CD4-positive, alpha-beta T cell (primary cell): ENCODE measurements around the gene IQSEC2. TPM values are rescaled to one million over a fixed set of nuclear protein-coding genes. Genes with fewer than 3 reads are reported as not detected.

Experiments used
- ATAC-seq: fragments of 200-7000 bp; cut with Tn5 transposase; one replicate; pipeline ENCODE4 v1.10.0; 2022; ENCODE audit warnings: mild to moderate bottlenecking; ENCODE audit not compliant: poor library complexity
- CTCF ChIA-PET: fragments of 350-600 bp; sonication (Branson Sonifier 250); formaldehyde crosslinking; loops from one replicate; lab custom pipeline; 2021; ENCODE audit warnings: antibody characterized with exemption, inconsistent platforms; lab: Charles Lee
- POLR2A ChIA-PET: fragments of 350-600 bp; sonication (Branson Sonifier 250); formaldehyde crosslinking; loops from one replicate; lab custom pipeline; 2021; ENCODE audit warnings: antibody characterized with exemption, inconsistent platforms; lab: Charles Lee
- DNase-seq, 14 experiments: peaks; one replicate each; pipeline ENCODE4 v3.0.0-alpha.2; 2013 to 2020; ENCODE audit warnings: mixed read lengths in 2 of 14
- H3K27ac ChIP-seq, 2 donors: one replicate each; pipeline versions ENCODE4 v1.5.1 to v1.7.0; 2013; ENCODE audit warnings: low read length in 2 of 2, low read depth in 1 of 2, mild to moderate bottlenecking in 1 of 2
- H3K27me3 ChIP-seq, 2 experiments: 1 replicate in 1 of 2; 2 replicates in 1 of 2; pipeline versions ENCODE4 v1.6.1 to v1.7.0; 2013; ENCODE audit warnings: low read length in 2 of 2, control low read depth in 1 of 2, mild to moderate bottlenecking in 1 of 2, moderate library complexity in 1 of 2; ENCODE audit not compliant: insufficient read depth in 2 of 2, control insufficient read depth in 1 of 2
- H3K36me3 ChIP-seq: one replicate; pipeline ENCODE4 v1.6.1; 2013; ENCODE audit warnings: low read length, control low read depth; ENCODE audit not compliant: insufficient read depth
- H3K4me1 ChIP-seq: one replicate; pipeline ENCODE4 v1.6.1; 2013; ENCODE audit warnings: low read length, control low read depth; ENCODE audit not compliant: insufficient read depth
- H3K4me3 ChIP-seq: one replicate; pipeline ENCODE4 v1.5.1; 2013; ENCODE audit warnings: mild to moderate bottlenecking, low read length, moderate library complexity
- H3K9me3 ChIP-seq, 2 experiments: 1 replicate in 1 of 2; 2 replicates in 1 of 2; pipeline versions ENCODE4 v1.6.1 to v1.7.0; 2013; ENCODE audit warnings: low read length in 2 of 2, mild to moderate bottlenecking in 2 of 2, control low read depth in 1 of 2, moderate library complexity in 1 of 2; ENCODE audit not compliant: control insufficient read depth in 1 of 2, insufficient read depth in 1 of 2
- H3K27ac Mint-ChIP-seq: one replicate; pipeline ENCODE4 v1.8.0; 2020; ENCODE audit warnings: mixed read lengths
- H3K27me3 Mint-ChIP-seq: one replicate; pipeline ENCODE4 v1.8.0; 2021; ENCODE audit warnings: mixed read lengths
- H3K36me3 Mint-ChIP-seq: one replicate; pipeline ENCODE4 v1.8.0; 2021; ENCODE audit warnings: low read depth, mixed read lengths
- H3K4me1 Mint-ChIP-seq: one replicate; pipeline ENCODE4 v1.8.0; 2021; ENCODE audit warnings: low read depth, mixed read lengths
- H3K4me3 Mint-ChIP-seq: one replicate; pipeline ENCODE4 v1.8.0; 2020; ENCODE audit warnings: mild to moderate bottlenecking, mixed read lengths
- H3K9me3 Mint-ChIP-seq: one replicate; pipeline ENCODE4 v1.8.0; 2020; ENCODE audit warnings: mixed read lengths
- intact Hi-C, 2 experiments: fragments of 100-400 bp; cut with DNase I in 1 of 2; cut with micrococcal nuclease in 1 of 2; formaldehyde crosslinking; loops; one replicate each; pipeline versions ENCODE4 v1.15.1 to v1.9.0; 2023 to 2025; cut with DNase I, micrococcal nuclease
- total RNA-seq, 174 experiments: library from RNA in 2 of 174; stranded (reverse) in 2 of 174; gene quantifications; one replicate each; pipeline ENCODE4 v1.2.3 and lab custom pipeline; 2021 to 2026
- TF ChIP-seq, protein P1 (sequence below): fragments of 200-600 bp; IDR thresholded peaks from one replicate; pipeline ENCODE4 v1.8.0; 2022; ENCODE audit warnings: antibody characterized with exemption, mild to moderate bottlenecking

IQSEC2 gene
- total RNA-seq, 2 experiments from 2014 or later, result 0.85 to 2.2 TPM

- Histone ChIP-seq H3K27me3 (no peaks in the 10 kb centered on the region), H3K4me1 (peaks cover 26% of the 10 kb centered on the region), H3K4me3 (no peak overlapping the region), H3K27ac (no peak overlapping the region), H3K9me3 (no peaks in the 10 kb centered on the region), H3K36me3 (no peaks in the 10 kb centered on the region)
- H3K36me3 Mint-ChIP-seq, result no peaks in the 10 kb centered on the region
- DNase-seq (peak in 3 of 14 experiments; percentile 17 to 40 (median 34)), ATAC-seq (no peak)
- CTCF ChIA-PET, result no interaction called here
- H3K9me3 Mint-ChIP-seq, result no peaks in the 10 kb centered on the region
- intact Hi-C loops, result no loop called here
- H3K27ac Mint-ChIP-seq, result no peak overlapping the region
- POLR2A ChIA-PET, result no interaction called here
- TF ChIP-seq, protein P1, sequence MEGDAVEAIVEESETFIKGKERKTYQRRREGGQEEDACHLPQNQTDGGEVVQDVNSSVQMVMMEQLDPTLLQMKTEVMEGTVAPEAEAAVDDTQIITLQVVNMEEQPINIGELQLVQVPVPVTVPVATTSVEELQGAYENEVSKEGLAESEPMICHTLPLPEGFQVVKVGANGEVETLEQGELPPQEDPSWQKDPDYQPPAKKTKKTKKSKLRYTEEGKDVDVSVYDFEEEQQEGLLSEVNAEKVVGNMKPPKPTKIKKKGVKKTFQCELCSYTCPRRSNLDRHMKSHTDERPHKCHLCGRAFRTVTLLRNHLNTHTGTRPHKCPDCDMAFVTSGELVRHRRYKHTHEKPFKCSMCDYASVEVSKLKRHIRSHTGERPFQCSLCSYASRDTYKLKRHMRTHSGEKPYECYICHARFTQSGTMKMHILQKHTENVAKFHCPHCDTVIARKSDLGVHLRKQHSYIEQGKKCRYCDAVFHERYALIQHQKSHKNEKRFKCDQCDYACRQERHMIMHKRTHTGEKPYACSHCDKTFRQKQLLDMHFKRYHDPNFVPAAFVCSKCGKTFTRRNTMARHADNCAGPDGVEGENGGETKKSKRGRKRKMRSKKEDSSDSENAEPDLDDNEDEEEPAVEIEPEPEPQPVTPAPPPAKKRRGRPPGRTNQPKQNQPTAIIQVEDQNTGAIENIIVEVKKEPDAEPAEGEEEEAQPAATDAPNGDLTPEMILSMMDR, result no peak
- H3K4me3 Mint-ChIP-seq, result no peak overlapping the region
- H3K4me1 Mint-ChIP-seq, result peaks cover 26% of the 10 kb centered on the region
- H3K27me3 Mint-ChIP-seq, result no peaks in the 10 kb centered on the region
These were observed 17.7 kb downstream of the IQSEC2 start for GRCh38 chrX:53263597-53264094.

DNA sequence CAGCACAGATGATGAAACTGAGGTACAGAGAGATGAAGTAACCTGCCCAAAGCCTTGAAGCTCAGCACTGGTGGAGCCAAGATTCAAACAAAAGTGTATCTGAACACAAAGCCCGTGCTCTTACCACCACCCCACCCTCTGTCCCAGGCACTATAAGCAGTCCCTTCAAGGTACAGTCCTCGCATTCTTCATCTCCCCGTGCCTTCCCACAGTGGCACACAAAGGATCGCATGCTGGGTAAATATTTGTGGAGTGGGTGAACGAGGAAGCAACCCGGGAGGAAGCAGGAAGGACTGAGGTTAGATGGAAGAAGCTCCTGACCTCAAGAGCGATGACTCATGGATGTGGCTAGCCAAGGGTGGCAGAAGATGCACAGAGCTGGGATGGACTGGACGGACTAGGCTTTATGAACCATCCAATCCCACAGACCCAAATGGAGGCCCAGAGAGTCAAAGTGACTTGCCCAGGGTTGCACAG lies 18.4 kb downstream of the IQSEC2 start:
- Histone ChIP-seq H3K4me1 (peaks cover 26% of the 10 kb centered on the region), H3K4me3 (no peak overlapping the region), H3K27ac (no peak overlapping the region), H3K36me3 (no peaks in the 10 kb centered on the region), H3K27me3 (no peaks in the 10 kb centered on the region), H3K9me3 (no peaks in the 10 kb centered on the region)
- peaks cover 26% of the 10 kb centered on the region for H3K4me1 Mint-ChIP-seq
- ATAC-seq (no peak), DNase-seq (peak in 2 of 14 experiments; percentile 34 to 47)
- intact Hi-C loops, result no loop called here
- H3K27ac Mint-ChIP-seq, result no peak overlapping the region
- no peaks in the 10 kb centered on the region for H3K27me3 Mint-ChIP-seq
- ChIA-PET CTCF (no interaction called here), POLR2A (no interaction called here)
- H3K9me3 Mint-ChIP-seq, result no peaks in the 10 kb centered on the region
- H3K4me3 Mint-ChIP-seq, result no peak overlapping the region
- TF ChIP-seq, protein P1, result no peak
- no peaks in the 10 kb centered on the region for H3K36me3 Mint-ChIP-seq

DNA sequence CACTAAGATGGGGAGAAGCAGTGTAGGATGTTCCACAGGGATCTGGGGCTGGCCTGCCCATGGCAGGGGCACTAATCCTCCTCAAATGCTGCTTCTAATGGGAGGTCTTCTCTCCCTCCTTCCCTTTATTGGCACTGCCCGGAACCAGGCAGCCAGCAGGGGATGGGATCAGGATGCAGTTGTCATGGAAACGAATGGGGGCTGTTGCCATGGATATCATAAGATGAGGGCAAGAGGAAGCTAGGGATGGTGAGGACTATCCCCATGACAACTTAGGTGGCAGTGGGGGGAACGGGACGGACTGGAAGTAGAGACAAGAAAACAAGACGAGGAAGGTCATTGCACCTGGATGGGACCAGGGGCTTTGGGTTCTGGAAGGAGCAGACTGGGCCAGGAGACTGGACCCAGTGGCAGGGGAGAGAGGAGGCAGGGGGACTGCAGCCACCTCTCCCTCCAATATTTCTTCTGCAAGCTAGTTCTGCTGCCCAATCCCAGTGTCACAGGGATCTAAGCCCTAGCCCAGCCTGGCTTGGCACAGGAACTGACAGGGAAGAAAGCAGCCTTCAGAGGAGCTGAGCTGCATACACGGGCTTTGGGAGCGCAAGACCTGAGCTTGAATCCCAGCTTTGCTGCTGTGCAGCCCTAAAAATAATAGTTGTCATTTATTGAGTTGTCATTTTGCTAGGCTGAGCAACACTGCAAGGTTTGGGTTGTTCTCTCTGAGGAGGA lies 19.0 kb downstream of the IQSEC2 start:
- no peak overlapping the region for H3K27ac ChIP-seq
- no peak for ATAC-seq
- no peak overlapping the region for H3K4me3 Mint-ChIP-seq

More for the DNA sequence above, 19.0 kb downstream of the IQSEC2 start:
- DNase-seq, result no peak
- intact Hi-C loops, result no loop called here
- Histone ChIP-seq H3K27me3 (no peaks in the 10 kb centered on the region), H3K4me1 (peaks cover 26% of the 10 kb centered on the region), H3K9me3 (no peaks in the 10 kb centered on the region), H3K4me3 (no peak overlapping the region), H3K36me3 (no peaks in the 10 kb centered on the region)
- no peaks in the 10 kb centered on the region for H3K27me3 Mint-ChIP-seq
- POLR2A ChIA-PET, result no interaction called here
- H3K4me1 Mint-ChIP-seq, result peaks cover 26% of the 10 kb centered on the region
- CTCF ChIA-PET, result no interaction called here
- TF ChIP-seq, protein P1, result no peak
- no peaks in the 10 kb centered on the region for H3K9me3 Mint-ChIP-seq
- H3K36me3 Mint-ChIP-seq, result no peaks in the 10 kb centered on the region
- no peak overlapping the region for H3K27ac Mint-ChIP-seq
